IPS-20b (cell line): ENCODE results near the gene SUGCT.

Experiments
- H3K27ac ChIP-seq: one replicate; pipeline ENCODE4 v1.5.1; 2013; ENCODE audit warnings: low read length
- H3K27me3 ChIP-seq: 2 replicates; pipeline ENCODE4 v1.6.1; 2013; ENCODE audit warnings: mild to moderate bottlenecking, low read length, inconsistent platforms; ENCODE audit not compliant: insufficient read depth
- H3K36me3 ChIP-seq: 2 replicates; pipeline ENCODE4 v1.6.1; 2013; ENCODE audit warnings: low read depth, mild to moderate bottlenecking, inconsistent platforms, low read length, moderate library complexity; ENCODE audit not compliant: insufficient read depth
- H3K4me1 ChIP-seq: 2 replicates; pipeline ENCODE4 v1.6.1; 2013; ENCODE audit warnings: mild to moderate bottlenecking, control low read depth, inconsistent platforms, low read length, moderate library complexity; ENCODE audit not compliant: insufficient read depth
- H3K4me3 ChIP-seq: 2 replicates; pipeline ENCODE4 v1.5.1; 2013; ENCODE audit warnings: mild to moderate bottlenecking, low read length, inconsistent platforms
- H3K9ac ChIP-seq: 2 replicates; pipeline ENCODE4 v1.6.1; 2013; ENCODE audit warnings: low read depth, mild to moderate bottlenecking, inconsistent platforms, low read length, moderate library complexity
- H3K9me3 ChIP-seq: 2 replicates; pipeline ENCODE4 v1.6.1; 2013; ENCODE audit warnings: mild to moderate bottlenecking, low read depth, low read length, inconsistent platforms; ENCODE audit not compliant: insufficient read depth

Gene SUGCT

DNA sequence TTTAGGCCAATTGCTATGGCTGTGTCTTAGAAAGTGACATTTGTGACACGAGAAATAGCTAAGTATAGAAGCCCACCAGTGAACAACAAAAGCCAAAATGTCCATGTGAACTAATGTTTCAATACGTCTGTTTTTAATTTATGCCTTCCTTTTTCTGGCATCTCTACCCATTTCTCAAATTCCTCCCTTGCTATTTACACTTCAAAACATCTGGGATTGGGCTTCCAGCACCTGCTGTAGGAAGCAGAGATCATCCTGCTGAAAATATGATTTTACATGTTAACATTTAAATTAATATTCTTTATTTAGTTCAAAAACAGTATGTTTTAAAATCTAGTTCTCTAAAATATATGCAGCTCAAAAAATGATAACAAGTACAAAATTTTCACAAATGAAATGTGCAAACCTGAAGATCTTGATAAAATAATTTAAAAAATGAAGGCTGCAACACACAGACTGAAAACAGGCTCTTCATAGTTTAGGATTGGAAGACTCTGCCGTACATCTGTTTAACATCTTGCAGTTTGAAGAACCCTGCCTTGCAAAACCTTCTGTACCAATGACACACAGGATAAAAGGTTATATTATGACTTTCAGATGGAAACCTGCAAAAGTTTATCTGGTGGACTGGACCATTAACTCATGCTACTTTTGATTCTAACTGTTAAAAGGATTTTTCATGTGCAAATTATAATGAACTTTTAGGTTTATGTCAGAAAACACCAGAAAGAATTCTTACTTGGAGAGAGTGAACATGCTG lies 408.4 kb downstream of the SUGCT start:
- Histone ChIP-seq H3K27ac (no peak overlapping the region), H3K9me3 (no peaks in the 10 kb centered on the region), H3K9ac (no peak overlapping the region)

DNA sequence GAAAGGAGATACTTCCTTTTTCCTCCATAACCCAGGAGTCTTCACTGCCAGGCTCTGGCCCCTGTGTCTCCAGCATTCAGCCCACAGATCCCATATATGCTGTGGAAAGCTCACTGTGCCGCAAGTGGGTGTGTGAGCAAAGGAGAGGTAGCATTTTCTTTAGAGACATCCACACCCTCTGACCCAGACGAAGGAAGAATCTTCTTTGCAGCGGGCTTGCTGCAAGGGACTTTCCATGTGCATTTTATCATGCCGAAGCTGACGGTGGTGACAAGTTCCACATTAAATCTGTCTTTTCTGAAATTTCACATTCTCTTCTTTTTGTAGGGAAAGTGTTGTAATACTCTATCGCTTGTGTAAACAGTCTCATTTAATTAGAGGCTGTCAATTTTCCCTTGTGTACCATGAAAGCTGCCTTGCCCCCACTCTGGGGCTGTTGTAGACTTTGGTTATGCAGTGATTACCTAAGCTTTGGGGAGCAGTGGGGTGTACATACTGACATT lies 409.5 kb downstream of the SUGCT start:
- Histone ChIP-seq H3K27ac (no peak overlapping the region), H3K9me3 (no peaks in the 10 kb centered on the region), H3K4me3 (no peak overlapping the region), H3K27me3 (no peaks in the 10 kb centered on the region), H3K36me3 (no peaks in the 10 kb centered on the region), H3K9ac (no peak overlapping the region), H3K4me1 (no peaks in the 10 kb centered on the region; the same call in 1 of the 2 replicates)

More for the DNA sequence above, 408.4 kb downstream of the SUGCT start:
- H3K27me3 ChIP-seq: no peaks in the 10 kb centered on the region
- no peak overlapping the region for H3K4me3 ChIP-seq
- no peaks in the 10 kb centered on the region for H3K36me3 ChIP-seq
- no peaks in the 10 kb centered on the region; the same call in 1 of the 2 replicates for H3K4me1 ChIP-seq

DNA sequence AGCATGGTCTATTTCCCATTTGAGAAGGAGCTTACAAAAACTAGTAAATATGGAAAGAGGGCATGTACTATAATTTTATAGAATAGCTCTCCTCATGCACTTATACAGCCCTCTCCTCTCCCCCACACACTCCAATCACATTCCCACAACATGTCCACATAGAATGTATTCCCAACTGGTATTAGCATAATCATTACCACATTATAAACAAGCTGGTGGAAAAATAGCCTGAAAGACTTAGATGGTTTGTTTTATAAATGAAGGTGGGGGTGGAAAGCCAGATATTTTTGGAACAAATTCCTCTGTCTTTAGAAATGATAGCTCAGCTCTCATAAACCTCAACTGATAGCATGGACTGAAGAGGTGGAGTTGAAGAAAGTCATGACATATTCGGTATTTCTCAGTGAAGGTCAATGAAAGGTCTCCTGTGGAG lies 410.1 kb downstream of the SUGCT start:
- Histone ChIP-seq H3K4me3 (no peak overlapping the region), H3K4me1 (no peaks in the 10 kb centered on the region; the same call in 1 of the 2 replicates), H3K36me3 (no peaks in the 10 kb centered on the region), H3K9ac (no peak overlapping the region), H3K27me3 (no peaks in the 10 kb centered on the region), H3K9me3 (no peaks in the 10 kb centered on the region), H3K27ac (no peak overlapping the region)

DNA sequence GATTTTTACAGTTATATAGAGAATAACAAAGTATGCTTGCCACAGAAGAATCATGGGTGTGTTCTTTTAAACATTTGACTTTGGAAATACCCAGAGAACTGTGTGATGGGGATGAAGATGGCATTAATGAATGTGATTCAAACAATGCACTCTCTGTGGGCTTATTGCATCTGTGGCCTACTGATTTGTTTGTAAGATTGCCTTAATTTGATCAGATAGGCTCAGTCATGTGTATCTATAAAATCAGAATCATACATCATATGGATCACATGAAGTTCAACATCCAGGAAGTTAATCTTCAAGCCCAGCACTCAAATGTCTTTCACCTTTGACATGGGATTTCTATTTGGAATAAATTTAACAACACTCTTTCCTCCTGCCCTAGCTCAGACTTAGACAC lies 410.9 kb downstream of the SUGCT start:
- Histone ChIP-seq H3K27me3 (no peaks in the 10 kb centered on the region), H3K36me3 (no peaks in the 10 kb centered on the region), H3K9me3 (no peaks in the 10 kb centered on the region), H3K4me3 (no peak overlapping the region), H3K4me1 (no peaks in the 10 kb centered on the region; the same call in 1 of the 2 replicates), H3K9ac (no peak overlapping the region), H3K27ac (no peak overlapping the region)

DNA sequence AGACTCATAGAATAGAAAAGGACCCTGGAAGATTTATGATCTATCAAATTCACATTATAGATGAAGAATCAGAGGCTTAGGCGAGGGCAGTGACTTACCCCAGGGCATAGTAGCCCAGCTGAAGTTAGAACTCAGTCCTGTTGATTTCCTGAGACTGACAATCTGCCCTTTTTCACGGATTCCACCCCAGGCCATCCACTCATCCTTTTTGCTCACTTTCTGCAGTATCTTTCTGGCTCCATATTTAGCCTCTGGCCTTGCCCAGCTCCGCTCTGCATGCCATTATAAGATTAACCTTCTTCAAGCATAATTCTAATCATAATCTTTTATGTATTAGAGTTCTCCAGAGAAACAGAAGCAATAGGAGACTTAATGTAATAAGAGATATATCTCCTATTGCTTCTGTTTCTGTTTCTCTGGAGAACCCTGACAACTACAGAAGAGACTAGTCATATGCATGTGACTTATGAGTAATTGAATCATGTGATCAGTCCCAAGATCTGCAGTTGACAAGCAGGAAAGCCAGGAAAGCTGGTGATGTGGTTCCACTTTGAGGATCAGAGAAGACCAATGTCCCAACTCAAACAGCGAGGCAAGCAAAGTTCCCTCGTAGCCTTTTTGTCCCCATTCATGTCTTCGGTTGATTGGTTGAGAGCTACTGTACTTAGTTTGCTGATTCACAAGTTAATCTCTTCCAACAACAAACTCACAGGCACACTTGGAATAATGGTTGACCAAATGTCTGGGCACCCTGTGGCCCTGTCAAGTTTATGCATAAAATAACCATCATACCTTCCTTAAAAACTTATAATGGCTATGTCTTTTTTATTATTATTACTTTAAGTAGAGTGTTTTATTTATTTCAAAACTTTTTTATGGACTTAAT lies 412.1 kb downstream of the SUGCT start:
- no peaks in the 10 kb centered on the region for H3K9me3 ChIP-seq
- H3K36me3 ChIP-seq: no peaks in the 10 kb centered on the region
- H3K27ac ChIP-seq: no peak overlapping the region
- no peaks in the 10 kb centered on the region; the same call in 1 of the 2 replicates for H3K4me1 ChIP-seq
- H3K27me3 ChIP-seq: no peaks in the 10 kb centered on the region
- no peak overlapping the region for H3K9ac ChIP-seq
- no peak overlapping the region for H3K4me3 ChIP-seq

DNA sequence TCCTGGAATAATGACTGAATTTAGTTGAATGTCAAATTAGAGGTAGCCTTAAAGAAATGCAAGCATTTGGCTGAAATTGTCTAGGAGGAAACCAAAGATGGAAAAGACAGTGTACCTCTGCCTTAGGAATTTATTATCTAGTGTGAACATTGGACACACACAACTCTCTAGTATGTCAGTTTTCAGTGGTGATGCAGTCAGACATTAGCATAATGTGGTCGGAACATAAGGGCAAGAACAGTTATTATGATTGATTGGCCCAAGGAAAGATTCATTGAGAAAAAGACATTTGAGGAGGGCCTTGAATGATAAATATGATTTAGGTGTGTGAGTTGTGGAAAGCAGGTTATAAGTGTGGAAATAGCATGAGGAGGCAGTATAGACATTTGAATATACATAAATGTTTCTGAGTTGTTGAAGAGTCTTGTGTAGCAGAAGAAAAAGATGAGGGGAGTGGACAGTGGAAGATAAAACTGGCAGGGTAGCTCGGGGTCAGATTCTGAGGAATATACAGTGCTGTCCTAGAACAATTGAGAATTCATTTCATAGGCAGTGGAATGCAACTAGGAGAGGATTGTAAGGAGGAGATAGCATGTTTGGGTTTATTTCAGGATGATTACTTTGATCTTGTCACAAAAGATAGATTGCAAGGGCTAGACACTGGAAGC lies 414.7 kb downstream of the SUGCT start:
- Histone ChIP-seq H3K9me3 (no peaks in the 10 kb centered on the region), H3K4me1 (no peaks in the 10 kb centered on the region; the same call in 1 of the 2 replicates), H3K27me3 (no peaks in the 10 kb centered on the region), H3K27ac (no peak overlapping the region), H3K36me3 (no peaks in the 10 kb centered on the region), H3K4me3 (no peak overlapping the region), H3K9ac (no peak overlapping the region)

DNA sequence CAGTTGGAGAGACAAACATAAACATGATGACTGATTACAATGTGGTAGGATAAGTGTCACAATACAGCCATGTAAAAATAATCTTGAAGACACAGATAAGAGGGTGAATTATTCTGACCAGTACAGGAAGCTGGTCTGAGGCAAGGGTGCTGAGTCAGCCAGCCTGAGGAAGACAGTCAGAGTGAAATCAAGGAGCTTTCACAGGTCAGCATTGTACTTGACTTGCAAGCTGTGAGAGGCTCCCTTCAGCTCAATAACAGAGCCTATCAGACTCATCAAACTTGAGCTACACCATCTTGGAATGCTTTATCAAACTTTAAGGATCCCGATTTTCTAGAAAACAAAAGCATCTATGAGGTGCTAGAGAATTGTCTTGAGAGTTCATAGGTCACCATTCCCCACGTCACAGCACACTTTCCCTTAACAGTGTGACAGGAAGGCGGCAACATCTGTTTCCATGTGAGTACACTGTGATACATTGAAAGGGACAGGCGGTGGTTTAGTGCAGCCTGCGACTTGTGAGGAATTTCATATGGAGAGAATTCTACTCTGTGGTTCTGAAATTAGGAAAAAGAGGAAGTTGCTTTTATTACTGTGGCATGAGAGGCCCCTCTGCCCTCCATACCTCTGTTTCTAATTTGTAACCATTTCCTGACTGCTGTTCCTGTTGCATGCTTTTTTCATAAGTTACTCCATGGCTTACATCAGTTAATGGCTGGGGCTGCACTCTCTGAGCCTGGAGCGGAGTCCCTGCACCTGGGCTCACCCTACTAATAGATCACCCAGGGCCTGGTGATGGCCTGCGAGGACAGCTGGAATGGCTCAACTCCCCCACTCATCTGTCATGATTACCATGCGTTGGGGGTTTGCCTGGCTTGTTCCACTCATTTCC lies 417.1 kb downstream of the SUGCT start:
- Histone ChIP-seq H3K27me3 (no peaks in the 10 kb centered on the region), H3K4me3 (no peak overlapping the region), H3K9ac (no peak overlapping the region), H3K4me1 (no peaks in the 10 kb centered on the region), H3K9me3 (no peaks in the 10 kb centered on the region), H3K27ac (no peak overlapping the region), H3K36me3 (no peaks in the 10 kb centered on the region)

DNA sequence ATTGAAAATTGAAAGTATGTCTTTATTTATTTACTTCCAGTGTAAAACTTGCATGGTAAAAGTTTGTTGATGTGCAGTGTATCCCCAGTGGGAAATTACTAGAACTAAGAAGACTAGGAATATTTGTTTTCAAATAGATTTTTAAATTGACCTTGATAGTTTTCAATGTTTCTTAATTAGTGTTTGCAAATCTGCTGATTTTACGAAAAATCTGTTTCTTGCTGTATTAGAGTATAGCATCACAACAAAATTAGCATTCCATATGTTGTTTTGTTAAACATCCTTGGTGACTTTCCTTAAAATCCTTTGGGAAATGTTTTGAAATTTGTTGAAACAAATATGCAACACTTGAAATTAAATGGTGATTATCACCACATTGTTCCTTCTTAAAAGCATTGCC lies 425.9 kb downstream of the SUGCT start:
- Histone ChIP-seq H3K4me3 (no peak overlapping the region), H3K27ac (no peak overlapping the region)

DNA sequence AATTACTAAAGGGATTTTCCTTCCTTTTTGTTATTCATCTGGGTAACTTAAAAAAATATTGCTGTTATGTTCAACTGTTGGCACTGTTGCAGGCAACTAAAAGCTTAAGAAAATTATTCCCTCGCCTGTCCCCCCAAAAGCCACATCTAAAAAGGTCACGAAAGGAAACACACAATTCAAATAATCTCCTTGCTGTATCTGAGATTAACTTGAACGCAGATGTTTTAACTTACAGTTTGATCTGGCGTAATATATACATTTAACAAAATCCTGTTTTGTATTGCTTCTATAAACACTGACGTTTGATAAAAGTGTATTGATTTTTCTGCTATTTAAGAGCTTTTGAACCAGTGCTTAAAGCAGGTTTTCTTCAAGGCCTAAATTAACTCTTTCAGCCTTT lies 432.1 kb downstream of the SUGCT start:
- Histone ChIP-seq H3K27ac (no peak overlapping the region), H3K4me1 (peaks cover 21% of the 10 kb centered on the region; the same call in 1 of the 2 replicates), H3K27me3 (no peaks in the 10 kb centered on the region), H3K9me3 (no peaks in the 10 kb centered on the region), H3K36me3 (no peaks in the 10 kb centered on the region), H3K4me3 (no peak overlapping the region), H3K9ac (no peak overlapping the region)

More for the DNA sequence above, 425.9 kb downstream of the SUGCT start:
- no peaks in the 10 kb centered on the region for H3K27me3 ChIP-seq
- H3K4me1 ChIP-seq: no peaks in the 10 kb centered on the region
- H3K9ac ChIP-seq: no peak overlapping the region
- H3K36me3 ChIP-seq: no peaks in the 10 kb centered on the region
- H3K9me3 ChIP-seq: no peaks in the 10 kb centered on the region

DNA sequence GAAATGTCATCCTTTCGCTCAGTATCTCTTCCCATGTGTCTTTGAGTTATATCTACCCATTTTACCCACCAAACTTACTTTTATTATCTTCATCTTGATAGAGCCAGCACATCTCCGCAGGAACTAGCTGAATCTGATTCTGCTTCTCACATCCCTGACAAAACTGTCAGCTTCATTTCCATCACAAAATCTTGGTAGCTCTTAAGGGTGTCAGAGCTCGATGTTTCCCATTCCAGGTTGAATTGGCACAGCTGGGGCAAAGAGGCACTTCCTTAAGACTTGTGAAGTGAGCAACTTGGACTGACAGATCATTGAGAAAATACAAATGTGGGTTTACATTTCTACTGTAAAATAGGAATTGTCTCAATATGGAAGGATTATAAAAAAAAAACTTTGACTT lies 434.5 kb downstream of the SUGCT start:
- H3K9ac ChIP-seq: no peak overlapping the region
- no peak overlapping the region for H3K27ac ChIP-seq
- peaks cover 23% of the 10 kb centered on the region; the same call in 1 of the 2 replicates for H3K4me1 ChIP-seq
- no peaks in the 10 kb centered on the region for H3K9me3 ChIP-seq
- H3K4me3 ChIP-seq: no peak overlapping the region
- no peaks in the 10 kb centered on the region for H3K36me3 ChIP-seq
- no peaks in the 10 kb centered on the region for H3K27me3 ChIP-seq
